C4-2B (cell line): ENCODE measurements around the gene GPR135.

Experiments
- CTCF ChIP-seq: fragments of 450-650 bp; conservative IDR thresholded peaks from 2 replicates; pipeline ENCODE4 v1.5.1; 2017; ENCODE audit warnings: mild to moderate bottlenecking
- ZFX ChIP-seq: fragments of 450-650 bp; IDR thresholded peaks from 2 replicates; pipeline ENCODE4 v1.6.1; 2017

DNA sequence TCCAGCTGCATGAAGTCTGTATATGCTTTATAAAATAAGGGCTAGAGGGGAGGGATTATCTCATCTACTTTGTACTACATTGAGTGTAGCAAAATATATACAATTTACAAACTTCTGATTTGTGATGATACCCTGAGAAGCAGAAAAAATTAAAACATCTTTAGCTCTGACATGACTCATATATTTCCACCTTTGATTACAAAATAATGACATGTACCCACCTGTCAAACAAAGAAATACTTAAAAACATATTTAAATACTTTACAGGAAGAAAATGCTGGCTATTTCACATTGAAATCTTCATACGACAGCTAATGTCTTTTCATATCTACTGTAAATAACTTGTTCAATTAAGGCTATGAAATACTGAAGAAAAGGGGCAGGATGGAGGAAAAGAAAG is 3.3 kb downstream of the GPR135 start:
- TF ChIP-seq CTCF (no peak), ZFX (no peak)
